GM18868 (cell line): ENCODE results near the gene GPATCH3.
"Not testable (repeated sequence)": the region's sequence is repeated elsewhere in the genome, so short reads cannot be mapped to it uniquely, and the experiment has no call there.

Experiments used
- ATAC-seq: cut with Tn5 transposase; IDR thresholded peaks from one replicate; pipeline ENCODE4 v1.9.1; 2021; ENCODE audit warnings: mild to moderate bottlenecking, moderate library complexity; ENCODE audit not compliant: unreplicated experiment

GPATCH3 gene

GRCh38 chr1:26874896-26875295 lies 25.4 kb downstream of the GPATCH3 start:
- no peak for ATAC-seq

GRCh38 chr1:26873097-26873496 lies 27.2 kb downstream of the GPATCH3 start:
- not testable (repeated sequence) for ATAC-seq

GRCh38 chr1:26864610-26865480 lies 35.4 kb downstream of the GPATCH3 start:
- ATAC-seq = peak; percentile 88

- ATAC-seq = no peak
Measured at GRCh38 chr1:26863685-26864077, 36.6 kb downstream of the GPATCH3 start.

- ATAC-seq = no peak
Measured at GRCh38 chr1:26862781-26863684, 37.2 kb downstream of the GPATCH3 start, which contains the start of gene SFN. SFN (plus strand) TSS chr1:26863149; CDS start chr1:26863213, 64 bp downstream.

GRCh38 chr1:26861889-26862378 lies 38.3 kb downstream of the GPATCH3 start:
- ATAC-seq = no peak

- ATAC-seq = no peak
Measured at GRCh38 chr1:26861286-26861701, 39.0 kb downstream of the GPATCH3 start.

GRCh38 chr1:26858891-26859640 lies 41.2 kb downstream of the GPATCH3 start:
- ATAC-seq = no peak

- no peak for ATAC-seq
Measured at GRCh38 chr1:26858160-26858559, 42.1 kb downstream of the GPATCH3 start.

GRCh38 chr1:26857473-26858060 lies 42.7 kb downstream of the GPATCH3 start:
- no peak for ATAC-seq

GRCh38 chr1:26856604-26857469 lies 43.4 kb downstream of the GPATCH3 start:
- ATAC-seq = no peak

GRCh38 chr1:26856181-26856580 lies 44.1 kb downstream of the GPATCH3 start:
- ATAC-seq = no peak

GRCh38 chr1:26855636-26856035 lies 44.6 kb downstream of the GPATCH3 start:
- no peak for ATAC-seq

GRCh38 chr1:26854906-26855305 lies 45.4 kb downstream of the GPATCH3 start:
- no peak for ATAC-seq

- no peak for ATAC-seq
Measured at GRCh38 chr1:26853600-26853999, 46.7 kb downstream of the GPATCH3 start.

- no peak for ATAC-seq
Measured at GRCh38 chr1:26853156-26853555, 47.1 kb downstream of the GPATCH3 start.

GRCh38 chr1:26852701-26853100 lies 47.6 kb downstream of the GPATCH3 start:
- no peak for ATAC-seq

GRCh38 chr1:26851106-26851684 lies 49.1 kb downstream of the GPATCH3 start:
- ATAC-seq = no peak
